ENCODE results near the gene TMEM81. TPM values are rescaled to one million over a fixed set of nuclear protein-coding genes. Genes with fewer than 3 reads are reported as not detected.

The TMEM81 gene
- total and polyA plus RNA-seq, 9 donors: 0.92 to 4.2 (median 2.2) TPM

DNA sequence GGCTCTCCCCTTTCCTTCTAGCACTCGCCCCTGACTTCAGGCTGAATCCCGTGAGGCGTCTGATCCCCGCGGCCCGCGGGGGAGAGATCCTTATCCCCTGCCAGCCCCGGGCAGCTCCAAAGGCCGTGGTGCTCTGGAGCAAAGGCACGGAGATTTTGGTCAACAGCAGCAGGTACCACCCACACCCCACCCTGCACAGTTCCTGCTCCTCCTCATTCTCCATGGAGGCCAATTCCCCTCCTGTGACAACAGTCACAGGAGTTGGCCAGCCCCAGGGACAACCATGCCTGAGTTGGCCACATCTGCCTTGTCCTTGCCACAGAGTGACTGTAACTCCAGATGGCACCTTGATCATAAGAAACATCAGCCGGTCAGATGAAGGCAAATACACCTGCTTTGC, 20.0 kb downstream of the TMEM81 start:
- Histone ChIP-seq H3K27me3 (no peaks in the 10 kb centered on the region), H3K4me3 (no peak overlapping the region), H3K27ac (no peak overlapping the region), H3K9me3 (no peaks in the 10 kb centered on the region), H3K4me1 (ENCODE audit: insufficient read depth) (no peaks in the 10 kb centered on the region), H3K36me3 (no peaks in the 10 kb centered on the region)
- WGBS, 3 donors: 80 to 84% (median 83%) methylated on average over 11 of the region's 11 CpGs
- no peak for TF ChIP-seq EP300 (IDR thresholded peaks at IDR 0.05)
- no peak for TF ChIP-seq POLR2A (IDR thresholded peaks at IDR 0.05)
- TF ChIP-seq, protein P1, sequence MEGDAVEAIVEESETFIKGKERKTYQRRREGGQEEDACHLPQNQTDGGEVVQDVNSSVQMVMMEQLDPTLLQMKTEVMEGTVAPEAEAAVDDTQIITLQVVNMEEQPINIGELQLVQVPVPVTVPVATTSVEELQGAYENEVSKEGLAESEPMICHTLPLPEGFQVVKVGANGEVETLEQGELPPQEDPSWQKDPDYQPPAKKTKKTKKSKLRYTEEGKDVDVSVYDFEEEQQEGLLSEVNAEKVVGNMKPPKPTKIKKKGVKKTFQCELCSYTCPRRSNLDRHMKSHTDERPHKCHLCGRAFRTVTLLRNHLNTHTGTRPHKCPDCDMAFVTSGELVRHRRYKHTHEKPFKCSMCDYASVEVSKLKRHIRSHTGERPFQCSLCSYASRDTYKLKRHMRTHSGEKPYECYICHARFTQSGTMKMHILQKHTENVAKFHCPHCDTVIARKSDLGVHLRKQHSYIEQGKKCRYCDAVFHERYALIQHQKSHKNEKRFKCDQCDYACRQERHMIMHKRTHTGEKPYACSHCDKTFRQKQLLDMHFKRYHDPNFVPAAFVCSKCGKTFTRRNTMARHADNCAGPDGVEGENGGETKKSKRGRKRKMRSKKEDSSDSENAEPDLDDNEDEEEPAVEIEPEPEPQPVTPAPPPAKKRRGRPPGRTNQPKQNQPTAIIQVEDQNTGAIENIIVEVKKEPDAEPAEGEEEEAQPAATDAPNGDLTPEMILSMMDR (IDR thresholded peaks at IDR 0.05): no peak
- DNase-seq: no peak
- intact Hi-C loops (cut with DNase I): loop anchor here in 3 of 4 donors (5.0 kb wide), 2 partner anchors 82 to 87 kb away; no protein-coding TSS in a partner anchor

DNA sequence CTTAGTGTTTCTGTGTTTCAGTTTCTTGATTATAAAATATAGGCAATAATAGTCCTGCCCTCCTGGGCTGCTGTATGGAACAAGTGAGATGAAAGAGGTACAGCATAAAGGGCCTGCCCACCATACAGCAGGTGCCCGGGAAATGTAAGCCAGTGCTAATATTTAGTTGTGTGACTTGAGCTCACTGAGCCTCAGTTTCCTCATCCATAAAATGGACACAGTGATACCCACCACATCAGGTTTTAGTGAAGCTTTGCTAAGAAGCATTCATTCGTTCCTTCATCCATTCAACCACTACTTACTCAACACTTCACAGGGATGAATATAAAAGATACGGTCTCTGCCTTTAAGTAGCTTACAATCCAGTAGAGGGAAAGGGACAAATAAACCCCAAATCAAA, 21.4 kb downstream of the TMEM81 start:
- Histone ChIP-seq H3K4me1 (ENCODE audit: insufficient read depth) (no peaks in the 10 kb centered on the region), H3K27me3 (no peaks in the 10 kb centered on the region), H3K36me3 (no peaks in the 10 kb centered on the region), H3K9me3 (no peaks in the 10 kb centered on the region), H3K27ac (no peak overlapping the region), H3K4me3 (no peak overlapping the region)
- 74 to 94% (median 92%) methylated on average over 3 of the region's 3 CpGs for WGBS, 3 donors
- TF ChIP-seq, protein P1 (IDR thresholded peaks at IDR 0.05): no peak
- TF ChIP-seq POLR2A (IDR thresholded peaks at IDR 0.05) (no peak), EP300 (IDR thresholded peaks at IDR 0.05) (no peak)
- no peak for DNase-seq
- intact Hi-C loops (cut with DNase I): loop anchor here in 3 of 4 donors (5.0 kb wide), 2 partner anchors 81 to 86 kb away; no protein-coding TSS in a partner anchor

DNA sequence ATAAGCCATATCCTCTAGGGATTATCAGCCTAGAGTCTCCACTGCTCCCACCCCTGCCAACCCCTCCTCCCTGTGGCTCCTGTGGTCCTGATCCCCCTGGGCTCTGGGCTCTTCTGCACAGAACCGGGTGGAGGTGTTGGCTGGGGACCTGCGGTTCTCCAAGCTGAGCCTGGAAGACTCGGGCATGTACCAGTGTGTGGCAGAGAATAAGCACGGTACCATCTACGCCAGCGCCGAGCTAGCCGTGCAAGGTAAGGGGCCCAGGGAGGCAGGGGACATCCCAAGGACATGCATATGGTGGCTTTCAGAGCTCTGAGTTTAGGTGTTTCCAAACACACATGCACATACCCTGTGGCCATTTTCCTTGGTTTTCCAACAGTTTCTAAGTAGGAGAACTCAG, 21.9 kb downstream of the TMEM81 start:
- Histone ChIP-seq H3K36me3 (no peaks in the 10 kb centered on the region), H3K27me3 (no peaks in the 10 kb centered on the region), H3K9me3 (no peaks in the 10 kb centered on the region), H3K4me1 (ENCODE audit: insufficient read depth) (no peaks in the 10 kb centered on the region), H3K27ac (no peak overlapping the region), H3K4me3 (no peak overlapping the region)
- TF ChIP-seq, protein P1 (IDR thresholded peaks at IDR 0.05): no peak
- no peak for TF ChIP-seq POLR2A (IDR thresholded peaks at IDR 0.05)
- no peak for TF ChIP-seq EP300 (IDR thresholded peaks at IDR 0.05)
- intact Hi-C loops (cut with DNase I): loop anchor here in 3 of 4 donors (5.0 kb wide), 2 partner anchors 80 to 85 kb away; no protein-coding TSS in a partner anchor
- WGBS, 3 donors: 86 to 95% (median 88%) methylated on average over 8 of the region's 8 CpGs
- DNase-seq: peak in 1 of 5 donors; percentile 12

DNA sequence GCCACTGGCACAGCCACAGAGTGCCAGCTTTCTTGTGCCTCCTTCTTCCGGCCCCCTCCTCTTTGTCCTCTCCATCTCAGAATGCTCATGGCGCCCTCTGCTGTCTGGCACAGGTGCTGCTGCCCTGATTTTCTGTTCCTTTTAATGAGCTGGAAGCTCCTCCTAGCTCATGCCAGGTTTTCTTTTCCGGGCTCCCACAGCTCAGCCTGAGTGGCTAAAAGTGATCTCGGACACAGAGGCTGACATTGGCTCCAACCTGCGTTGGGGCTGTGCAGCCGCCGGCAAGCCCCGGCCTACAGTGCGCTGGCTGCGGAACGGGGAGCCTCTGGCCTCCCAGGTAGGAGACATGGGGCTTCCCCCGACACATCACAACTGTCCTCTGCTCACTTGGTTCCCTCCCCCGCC, 22.6 kb downstream of the TMEM81 start:
- H3K36me3 ChIP-seq: no peaks in the 10 kb centered on the region
- no peak overlapping the region for H3K4me3 ChIP-seq
- TF ChIP-seq, protein P1 (IDR thresholded peaks at IDR 0.05): peak; percentile 68 to 79 (median 70)
- no peak for TF ChIP-seq EP300 (IDR thresholded peaks at IDR 0.05)
- TF ChIP-seq POLR2A (IDR thresholded peaks at IDR 0.05): no peak
- no peaks in the 10 kb centered on the region for H3K4me1 ChIP-seq (ENCODE audit: insufficient read depth)
- no peaks in the 10 kb centered on the region for H3K27me3 ChIP-seq
- 22 to 32% (median 22%) methylated on average over 13 of the region's 13 CpGs for WGBS, 3 donors
- peak; percentile 48 to 84 (median 82) for DNase-seq
- intact Hi-C loops (cut with DNase I): loop anchor here in 3 of 4 donors (5.0 kb wide), 2 partner anchors 79 to 84 kb away; no protein-coding TSS in a partner anchor
- no peaks in the 10 kb centered on the region for H3K9me3 ChIP-seq
- no peak overlapping the region for H3K27ac ChIP-seq
